Adrenal gland (tissue), 12 donors: Measurements from ENCODE around the gene TP53. TPM values are rescaled to one million over a fixed set of nuclear protein-coding genes. Genes with fewer than 3 reads are reported as not detected.

Experiments used
- DNase-seq, 7 donors: peaks; one replicate each; pipeline ENCODE4 v3.0.0-alpha.2; 2019 to 2020
- H3K27ac ChIP-seq, 5 donors: fragments of 200-600 bp; sonication (generic) in 4 of 5; 1 replicate in 3 of 5; 2 replicates in 2 of 5; pipeline versions ENCODE4 v1.5.1 to v1.8.0; 2016 to 2020; ENCODE audit warnings: mild to moderate bottlenecking in 1 of 5
- H3K27me3 ChIP-seq: fragments of 200-600 bp; 2 replicates; pipeline ENCODE4 v1.8.0; 2021
- H3K36me3 ChIP-seq, 2 donors: fragments of 200-600 bp; replicated peaks in 1 of 2; 1 replicate in 1 of 2; 2 replicates in 1 of 2; pipeline versions ENCODE4 v1.5.1 to v1.8.0; 2018 to 2022
- H3K4me1 ChIP-seq, 2 donors: fragments of 200-600 bp; replicated peaks in 1 of 2; 1 replicate in 1 of 2; 2 replicates in 1 of 2; pipeline versions ENCODE4 v1.5.1 to v1.8.0; 2018 to 2021
- H3K4me3 ChIP-seq, 4 donors: fragments of 200-600 bp; sonication (generic) in 3 of 4; one replicate each; pipeline ENCODE4 v1.5.1; 2016 to 2018
- H3K9me3 ChIP-seq, 3 donors: fragments of 200-600 bp; sonication (generic) in 1 of 3; replicated peaks in 1 of 3; 1 replicate in 2 of 3; 2 replicates in 1 of 3; pipeline versions ENCODE4 v1.5.1 to v1.8.0; 2016 to 2021
- CTCF ChIP-seq, 6 experiments: fragments of 450-650 bp in 4 of 6; fragments of 200-600 bp in 2 of 6; sonication (generic) in 1 of 6; IDR thresholded peaks; 1 replicate in 5 of 6; 2 replicates in 1 of 6; pipeline versions ENCODE4 v1.5.1 to v1.8.0; 2016 to 2021; ENCODE audit warnings: antibody characterized with exemption in 6 of 6, mild to moderate bottlenecking in 2 of 6, moderate library complexity in 1 of 6
- POLR2A ChIP-seq, 2 donors: fragments of 450-650 bp; IDR thresholded peaks; one replicate each; pipeline ENCODE4 v1.6.1; 2017; ENCODE audit warnings: antibody characterized with exemption in 2 of 2, mild to moderate bottlenecking in 2 of 2, moderate library complexity in 1 of 2
- WGBS, 4 donors: extraction: QIAGEN DNeasy Blood & Tissue Kit in 2 of 4; methylation state at CpG; one replicate each; pipeline versions ENCODE4 v1.1.5 to v1.1.7; 2013 to 2017; 5-methylcytosine and 5-hydroxymethylcytosine counted together
- intact Hi-C, 2 donors: fragments of 100-400 bp; cut with DNase I; formaldehyde crosslinking; loops; one replicate each; pipeline versions ENCODE4 v1.14.1 to v1.15.0; 2022 to 2023
- polyA plus RNA-seq, 3 donors: library from polyadenylated mRNA; stranded (reverse); fragments of 200-250 nt in 2 of 3; fragments of 350-450 nt in 1 of 3; fragmentation: Illumina TruSeq in 1 of 3; extraction: RNeasy Lipid Tissue Mini Kit (QIAGEN cat#74804) in 1 of 3; gene quantifications; one replicate each; pipeline ENCODE4 v1.2.3, GENCODE V29; 2013 to 2014
- total RNA-seq, 9 donors: library from RNA; depleted of rRNA in 4 of 9; stranded (reverse); fragments of >200 nt in 4 of 9; fragments of 120-200 nt in 1 of 9; fragmentation: NEBNext Ultra II Directional in 1 of 9; extraction: Animal tissue kit (Norgen Biotek cat#: 25700) in 1 of 9; gene quantifications; one replicate each; pipeline versions ENCODE4 v1.1.0 to v1.2.4, GENCODE V29; 2013 to 2023
- donor health status: healthy with polysubstance abuse.
- donor health status: Bipolar disorder and iron deficiency.
- donor health status: DM: yes; HTN: yes; CAD: no.
- donor health status: DM: no; HTN: no; CAD: no.
- donor health status: DM: no; HTN: no; CAD: no.
- donor health status: DM: yes; HTN: yes; CAD: no.

The TP53 gene
- total and polyA plus RNA-seq, 12 donors = 9.7 to 85.9 (median 26.6) TPM

- 95 to 100% (median 98%) methylated on average over 4 of the region's 4 CpGs for WGBS, 4 donors
- Histone ChIP-seq H3K9me3 (no peaks in the 10 kb centered on the region), H3K36me3 (peaks cover 0 to 6% of the 10 kb centered on the region in 2 donors), H3K4me1 (no peaks in the 10 kb centered on the region), H3K27ac (no peak overlapping the region), H3K27me3 (no peaks in the 10 kb centered on the region), H3K4me3 (no peak overlapping the region)
- no peak for TF ChIP-seq POLR2A (IDR thresholded peaks at IDR 0.05)
- TF ChIP-seq CTCF (IDR thresholded peaks at IDR 0.05) = no peak
- no peak for DNase-seq
- intact Hi-C loops = no loop called here
Measured at GRCh38 chr17:7697828-7698588, 10.7 kb upstream of the TP53 start.

DNA sequence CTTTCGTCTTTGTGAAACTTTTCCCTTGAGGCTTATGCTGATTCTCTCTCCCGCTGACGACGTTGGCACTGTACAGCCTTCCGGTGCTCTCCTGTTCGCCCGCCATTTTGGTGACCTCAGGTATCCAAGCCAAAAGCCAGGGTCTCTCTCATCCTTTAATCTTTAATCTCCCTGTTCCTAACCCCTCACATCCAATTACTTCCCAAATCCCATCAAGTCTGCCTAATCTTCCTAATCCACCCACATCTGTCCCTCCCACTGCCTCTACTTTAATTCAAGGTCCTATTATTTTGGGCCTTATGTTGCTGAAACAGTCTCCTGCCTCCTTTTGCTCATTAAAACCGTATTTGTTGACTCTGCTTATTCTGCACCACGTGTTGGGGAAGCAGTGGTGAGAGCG lies 8.3 kb upstream of the TP53 start:
- TF ChIP-seq CTCF (IDR thresholded peaks at IDR 0.05) (no peak), POLR2A (IDR thresholded peaks at IDR 0.05) (no peak)
- H3K36me3 ChIP-seq = no peaks in the 10 kb centered on the region
- H3K27ac ChIP-seq = no peak overlapping the region
- no peaks in the 10 kb centered on the region for H3K9me3 ChIP-seq
- no peak overlapping the region for H3K4me3 ChIP-seq
- intact Hi-C loops = no loop called here
- no peaks in the 10 kb centered on the region for H3K27me3 ChIP-seq
- DNase-seq = no peak
- H3K4me1 ChIP-seq = no peaks in the 10 kb centered on the region
- WGBS, 4 donors = 93 to 97% (median 95%) methylated on average over 10 of the region's 10 CpGs

DNA sequence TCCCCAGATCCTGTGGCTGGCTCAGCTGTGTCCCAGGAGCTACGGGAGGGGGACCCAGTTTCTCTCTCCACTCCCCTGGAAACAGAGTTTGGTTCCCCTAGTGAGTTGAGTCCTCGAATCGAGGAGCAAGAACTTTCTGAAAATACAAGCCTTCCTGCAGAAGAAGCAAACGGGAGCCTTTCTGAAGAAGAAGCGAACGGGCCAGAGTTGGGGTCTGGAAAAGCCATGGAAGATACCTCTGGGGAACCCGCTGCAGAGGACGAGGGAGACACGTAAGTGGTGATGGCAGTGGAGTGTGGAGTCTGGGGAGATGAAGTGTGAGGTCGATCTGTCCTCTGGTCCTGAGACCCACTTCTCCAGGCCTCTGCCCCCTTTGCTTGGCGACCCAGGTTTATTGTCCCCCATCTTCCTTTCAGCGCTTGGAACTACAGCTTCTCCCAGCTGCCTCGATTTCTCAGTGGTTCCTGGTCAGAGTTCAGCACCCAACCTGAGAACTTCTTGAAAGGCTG lies 1.6 kb upstream of the TP53 start:
- Histone ChIP-seq H3K4me1 (peaks cover 5 to 26% of the 10 kb centered on the region in 2 donors), H3K4me3 (peak overlapping the region in 3 of 4 donors; percentile 29 to 83 (median 44)), H3K27me3 (no peaks in the 10 kb centered on the region), H3K27ac (peak overlapping the region in 3 of 5 donors; percentile 29 to 98 (median 78)), H3K9me3 (no peaks in the 10 kb centered on the region), H3K36me3 (no peaks in the 10 kb centered on the region)
- WGBS, 4 donors = 11 to 17% (median 13%) methylated on average over 12 to 13 of the region's 13 CpGs
- intact Hi-C loops = loop anchor here (5.0 to 10.0 kb wide), 2 partner anchors 54 to 57 kb away; partner anchors contain the start of gene SHBG (in 2 of the 2)
- DNase-seq = peak in 1 of 7 donors; percentile 35
- TF ChIP-seq CTCF (IDR thresholded peaks at IDR 0.05) (no peak), POLR2A (IDR thresholded peaks at IDR 0.05) (no peak)

- Histone ChIP-seq H3K27me3 (no peaks in the 10 kb centered on the region), H3K27ac (peak within 1 kb of the TSS; percentile 86 to 98 (median 97)), H3K4me3 (peak within 1 kb of the TSS; percentile 6 to 99 (median 88)), H3K4me1 (peaks cover 5 to 26% of the 10 kb centered on the region in 2 donors), H3K9me3 (no peaks in the 10 kb centered on the region), H3K36me3 (no peaks in the 10 kb centered on the region)
- intact Hi-C loops = loop anchor here (5.0 to 10.0 kb wide), 2 partner anchors 53 to 56 kb away; partner anchors contain the start of gene SHBG (in 2 of the 2)
- peak; percentile 97 to 100 (median 99) for DNase-seq
- TF ChIP-seq CTCF (IDR thresholded peaks at IDR 0.05) = peak; percentile 98 to 100 (median 99)
- TF ChIP-seq POLR2A (IDR thresholded peaks at IDR 0.05) = peak in 1 of 2 donors; percentile 58
- 0 to 1% (median 0%) methylated on average over 26 to 51 of the region's 51 CpGs for WGBS, 4 donors
Measured at GRCh38 chr17:7687908-7688807, 868 bp upstream of the TP53 start, which contains the start of gene WRAP53. Gene WRAP53 (plus strand): TSS chr17:7688477. CDS start chr17:7688649, 172 bp downstream.
